GM21529 (cell line): Measurements from ENCODE around the gene WDR43.

ENCODE experiments used
- ATAC-seq: cut with Tn5 transposase; IDR thresholded peaks from one replicate; pipeline ENCODE4 v1.9.1; 2021; ENCODE audit not compliant: unreplicated experiment

The WDR43 gene

GRCh38 chr2:28909655-28910353 lies 15.3 kb downstream of the WDR43 start:
- ATAC-seq = no peak

- no peak for ATAC-seq
Observed at GRCh38 chr2:28915939-28916338, 21.5 kb downstream of the WDR43 start.

DNA sequence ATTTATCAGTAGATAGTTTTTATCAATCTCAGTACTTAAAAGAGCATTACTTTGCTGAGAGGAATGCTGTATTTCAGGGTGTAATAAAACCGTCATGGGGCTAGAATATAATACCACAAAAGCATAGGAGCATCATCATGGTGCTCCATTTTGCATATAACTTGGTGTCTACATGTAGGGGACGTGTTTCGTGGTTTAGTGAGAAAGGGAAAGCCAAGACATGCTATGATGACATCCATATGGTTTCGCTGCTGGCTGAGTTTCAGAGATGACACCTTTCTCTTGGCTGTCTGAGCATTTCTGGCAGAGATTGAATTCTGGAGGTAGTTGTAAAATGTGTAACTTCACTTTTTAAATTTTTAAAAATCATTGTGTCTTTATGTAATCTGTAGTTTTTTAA lies 32.4 kb downstream of the WDR43 start:
- no peak for ATAC-seq

DNA sequence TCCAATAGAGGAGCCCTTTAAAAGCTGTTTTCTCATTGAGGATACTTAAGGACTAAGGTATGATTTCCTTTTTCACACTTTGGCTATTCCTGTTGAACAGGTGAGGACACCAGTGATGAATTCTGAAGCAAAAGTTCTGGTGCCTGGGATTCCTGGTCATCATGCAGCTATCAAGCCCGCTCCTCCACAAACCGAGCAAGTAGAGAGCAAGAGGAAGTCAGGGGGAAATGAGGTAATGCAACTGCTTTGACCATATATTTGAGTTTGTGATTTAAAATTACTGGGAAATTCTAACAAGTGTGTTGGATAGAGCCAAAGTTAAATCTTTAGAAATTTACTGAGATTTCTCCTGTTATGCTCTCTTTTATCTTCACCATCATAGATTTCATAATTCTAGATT lies 33.0 kb downstream of the WDR43 start:
- no peak for ATAC-seq

GRCh38 chr2:28927878-28928277 lies 33.4 kb downstream of the WDR43 start:
- no peak for ATAC-seq

- no peak for ATAC-seq
Observed at GRCh38 chr2:28929581-28929980, 35.1 kb downstream of the WDR43 start.

DNA sequence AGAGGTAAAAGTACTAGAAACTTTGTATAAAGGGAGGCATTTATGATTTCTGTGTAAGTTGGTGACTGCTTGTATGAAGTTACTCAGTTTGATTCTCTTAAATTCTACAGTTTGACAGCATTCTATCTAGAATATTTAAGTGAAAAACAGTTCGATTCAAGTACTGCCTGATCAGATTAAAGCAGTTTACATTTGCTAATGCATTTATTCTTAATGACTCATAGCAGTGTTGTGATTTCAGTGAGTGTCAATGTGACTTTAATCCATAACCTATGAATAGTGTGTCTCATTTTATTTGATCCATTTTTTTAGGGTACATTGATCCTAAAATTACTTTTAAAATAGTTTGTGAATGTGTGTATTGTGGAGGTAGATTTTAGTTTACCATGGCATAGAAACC lies 35.7 kb downstream of the WDR43 start:
- ATAC-seq = no peak

DNA sequence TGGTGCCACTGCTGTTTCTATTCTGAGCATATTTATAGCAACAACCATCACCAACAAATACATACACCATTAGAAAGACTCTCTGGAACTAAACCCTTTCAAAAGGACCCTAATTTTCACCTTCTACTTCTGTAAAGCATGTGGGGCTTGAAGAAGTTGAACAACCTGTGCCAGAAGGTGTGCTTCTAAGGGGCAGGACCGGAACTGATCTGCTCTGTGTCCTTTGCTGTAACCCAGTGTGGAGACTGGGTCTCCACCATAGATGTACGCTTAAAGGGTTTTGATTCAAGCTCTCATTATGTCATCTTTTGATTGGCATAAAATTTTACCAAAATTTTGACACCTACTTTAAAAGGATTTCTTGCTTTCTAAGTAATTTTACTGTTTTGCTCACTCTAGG lies 40.3 kb downstream of the WDR43 start:
- no peak for ATAC-seq

- ATAC-seq = no peak
Observed at GRCh38 chr2:28941008-28941407, 46.5 kb downstream of the WDR43 start.

DNA sequence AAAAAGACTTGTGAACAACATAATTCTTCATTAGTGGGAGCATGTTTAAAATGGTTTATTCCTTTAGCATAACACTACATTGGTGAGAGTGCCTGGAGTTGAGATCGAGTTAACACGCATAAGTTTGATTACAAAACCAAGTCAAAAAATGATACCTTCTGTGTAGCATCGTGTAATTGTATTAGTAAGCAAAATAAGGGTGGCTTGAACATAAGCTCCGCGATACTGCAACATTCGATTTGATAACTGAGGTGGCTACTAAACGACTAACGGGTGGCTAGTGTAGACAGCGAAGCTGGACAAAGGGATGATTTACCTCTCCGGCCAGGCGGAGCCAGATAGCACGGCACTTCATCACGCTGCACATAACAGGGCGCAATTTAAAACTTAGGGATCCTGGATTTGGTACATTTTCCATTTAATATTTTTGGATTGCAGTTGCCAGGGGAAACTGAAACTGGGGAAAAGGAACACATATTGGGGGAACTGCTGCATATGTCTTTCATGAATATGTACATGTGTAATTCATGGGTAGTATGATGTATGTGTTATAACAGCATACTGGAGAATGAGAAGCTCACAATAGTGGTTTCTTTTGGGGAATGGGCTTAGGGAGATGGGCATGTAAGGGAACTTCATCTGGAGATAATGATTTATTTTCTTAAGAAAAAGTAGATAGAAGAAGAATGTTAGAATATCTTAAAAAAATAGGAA lies 50.2 kb downstream of the WDR43 start:
- ATAC-seq = no peak

DNA sequence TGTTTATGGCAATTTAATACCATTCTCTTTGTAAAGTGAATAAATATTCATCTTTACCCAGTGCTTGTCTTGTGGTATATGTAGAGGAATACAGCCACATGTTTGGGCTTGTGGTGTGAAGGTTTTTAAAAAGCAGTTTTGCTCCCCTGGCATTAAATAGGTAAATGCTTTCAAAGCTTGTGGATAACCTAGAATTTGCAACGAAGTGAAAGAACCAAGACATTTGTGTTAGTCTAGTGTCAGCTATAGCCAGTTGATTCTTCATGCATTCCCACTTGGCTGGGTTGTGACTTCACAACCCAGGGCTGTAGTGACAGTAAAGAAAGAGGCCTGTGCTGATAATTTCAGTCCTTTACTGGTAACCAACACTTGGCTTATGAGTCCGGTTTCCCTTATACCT lies 53.7 kb downstream of the WDR43 start:
- no peak for ATAC-seq

GRCh38 chr2:28949190-28949589 lies 54.7 kb downstream of the WDR43 start:
- ATAC-seq = no peak

DNA sequence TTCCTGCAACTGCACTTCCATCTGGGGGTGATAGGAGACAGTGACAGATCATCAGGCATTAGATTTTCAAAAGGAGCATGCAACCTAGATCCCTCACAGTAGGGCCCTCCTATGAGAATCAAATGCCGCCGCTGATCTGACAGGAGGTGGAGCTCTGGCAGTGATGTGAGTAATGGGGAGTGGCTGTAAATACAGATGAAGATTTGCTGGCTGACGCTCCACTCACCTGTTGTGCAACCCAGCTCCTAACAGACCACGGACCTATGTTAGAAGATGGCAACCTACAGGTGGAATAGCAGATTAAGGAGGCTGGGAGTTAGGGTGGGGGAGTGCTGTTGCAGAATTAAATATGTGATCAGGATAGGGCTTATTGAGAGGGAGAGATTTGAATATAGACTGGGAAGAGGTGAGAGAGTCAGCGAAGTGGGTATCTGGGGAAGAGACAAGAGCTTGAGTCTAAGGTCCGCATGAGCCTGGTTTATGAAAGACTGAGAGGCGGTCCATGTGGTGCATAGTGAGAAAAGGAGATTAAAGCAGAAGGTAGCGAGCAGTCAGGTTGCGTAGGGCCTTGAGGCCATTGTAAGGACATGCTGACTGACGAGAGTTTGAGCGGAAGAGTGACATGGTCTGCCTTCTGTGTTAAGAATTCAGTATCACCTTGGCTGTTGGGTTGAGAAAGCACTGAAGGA lies 55.3 kb downstream of the WDR43 start:
- no peak for ATAC-seq

GRCh38 chr2:28950941-28951630 lies 56.6 kb downstream of the WDR43 start:
- ATAC-seq = no peak

DNA sequence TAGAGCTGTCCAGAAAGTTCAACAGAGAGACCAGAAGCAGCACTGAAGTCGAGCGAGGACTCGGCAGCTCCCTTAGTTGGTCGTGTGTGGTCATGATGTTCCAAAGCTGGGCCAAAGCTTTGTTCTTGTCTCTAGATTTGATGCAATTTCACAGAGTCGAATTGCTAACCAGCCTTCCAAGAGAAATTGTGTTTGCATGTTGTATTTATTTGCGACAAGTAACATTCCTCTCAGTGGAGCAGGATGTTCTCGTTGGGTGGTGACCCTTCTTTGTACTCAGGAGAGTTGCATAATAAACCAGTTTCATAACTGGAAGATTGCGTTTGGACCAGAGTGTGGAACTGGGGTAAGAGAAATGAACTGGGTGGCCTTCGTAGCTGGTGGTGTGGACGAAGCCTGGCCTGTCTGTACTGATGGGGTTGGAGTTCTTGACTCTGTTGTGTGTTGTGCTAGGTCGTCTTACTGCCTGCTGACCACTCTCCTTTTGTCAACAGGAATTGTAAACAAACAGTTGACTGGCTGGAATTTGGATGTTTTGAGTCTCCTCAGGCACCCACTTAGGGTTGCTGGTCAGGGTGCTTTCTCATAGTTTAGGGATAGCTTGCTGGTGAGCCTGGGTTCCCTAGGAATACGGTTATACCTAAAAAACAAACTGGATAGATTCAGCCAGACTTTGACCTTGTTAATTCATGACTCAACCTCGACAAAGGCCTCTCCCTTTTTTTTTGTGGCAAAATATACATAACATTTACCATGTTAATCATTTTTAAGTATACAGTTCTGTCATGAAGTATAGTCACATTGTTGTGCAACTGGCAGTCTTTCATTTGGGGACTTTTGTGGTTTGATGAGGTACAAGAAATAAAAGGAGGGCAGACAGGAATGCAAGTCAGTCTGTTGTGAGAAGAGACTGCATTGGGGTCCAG lies 57.7 kb downstream of the WDR43 start:
- no peak for ATAC-seq

GRCh38 chr2:28952836-28953211 lies 58.4 kb downstream of the WDR43 start:
- no peak for ATAC-seq

DNA sequence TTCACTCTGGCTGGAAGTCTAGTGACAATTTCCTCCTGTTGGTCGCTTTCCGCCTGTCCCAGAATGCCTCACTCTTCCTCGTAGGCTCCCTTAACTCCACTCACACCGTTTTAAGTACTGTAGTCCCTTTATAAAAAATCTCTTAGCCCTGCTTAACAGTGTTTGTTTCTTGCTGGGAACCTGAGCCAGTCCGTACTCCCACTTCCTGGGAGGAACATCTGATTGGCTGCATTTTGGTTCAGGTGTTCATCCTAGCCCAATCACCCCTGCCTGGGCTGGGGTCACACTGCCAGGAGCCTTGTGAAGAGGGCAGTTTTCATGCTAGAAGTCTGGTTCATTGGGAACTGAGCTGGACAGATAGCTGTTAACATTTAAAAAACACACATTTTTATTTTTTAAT lies 61.0 kb downstream of the WDR43 start:
- ATAC-seq = no peak

DNA sequence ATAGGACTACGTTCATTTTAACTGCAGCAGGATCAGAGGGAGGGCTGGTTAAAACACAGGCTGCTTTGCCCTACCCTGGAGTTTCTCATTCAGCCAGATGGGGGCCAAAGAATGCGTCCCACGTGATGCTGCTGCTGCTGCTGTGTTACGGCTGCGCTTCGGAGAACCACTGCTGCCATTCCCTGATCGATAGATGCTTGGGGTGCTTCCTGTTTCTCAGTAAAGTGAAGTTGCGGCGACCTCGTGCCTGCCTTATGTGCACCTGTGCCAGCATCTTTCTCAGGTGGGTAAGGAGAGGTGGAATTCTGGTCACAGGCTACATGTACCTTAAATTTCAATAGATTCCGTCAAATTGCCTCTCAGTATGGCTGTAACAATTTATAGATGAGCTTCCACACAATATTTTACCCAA lies 62.0 kb downstream of the WDR43 start:
- no peak for ATAC-seq

- no peak for ATAC-seq
Observed at GRCh38 chr2:28956890-28957289, 62.4 kb downstream of the WDR43 start.

GRCh38 chr2:28958689-28959088 lies 64.2 kb downstream of the WDR43 start:
- ATAC-seq = no peak

DNA sequence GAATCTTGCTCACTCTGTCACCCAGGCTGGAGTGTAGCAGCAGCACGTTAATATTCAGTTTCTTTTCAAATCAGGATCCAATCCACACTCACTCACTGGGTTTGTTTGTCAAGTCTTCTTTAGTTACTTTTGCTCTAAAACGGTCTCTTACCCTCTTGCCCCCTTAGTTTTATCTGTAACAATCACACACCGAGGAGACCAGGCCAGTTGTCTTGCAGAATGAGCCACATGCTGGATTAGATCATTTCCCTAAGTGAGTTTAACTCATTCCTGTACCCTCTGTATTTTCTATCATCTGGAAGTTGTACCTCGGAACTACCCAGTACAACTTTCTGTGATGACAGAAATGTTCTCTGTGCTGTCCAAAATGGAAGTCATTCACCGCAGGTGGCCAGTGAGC lies 65.9 kb downstream of the WDR43 start:
- no peak for ATAC-seq
